ENCODE measurements around the gene PRDM16. TPM values are rescaled to one million over a fixed set of nuclear protein-coding genes. Genes with fewer than 3 reads are reported as not detected.

PRDM16 gene
- polyA plus RNA-seq, 1 donor from 2014 or later = 0.21 TPM

GRCh38 chr1:3261969-3262579 is 193.1 kb downstream of the PRDM16 start:
- H3F3A ChIP-seq (ENCODE audit: insufficient read depth, low read length, poor library complexity, severe bottlenecking) = no peaks in the 10 kb centered on the region
- H3K36me3 ChIP-seq (ENCODE audit: insufficient read depth, low read length) = no peaks in the 10 kb centered on the region

GRCh38 chr1:3262681-3263286 is 193.8 kb downstream of the PRDM16 start:
- H3K36me3 ChIP-seq (ENCODE audit: insufficient read depth, low read length) = no peaks in the 10 kb centered on the region

More at GRCh38 chr1:3261969-3262579, 193.1 kb downstream of the PRDM16 start:
- Histone ChIP-seq H4K20me1 (ENCODE audit: insufficient read depth) (no peaks in the 10 kb centered on the region), H3K4me2 (ENCODE audit: low read length) (no peak overlapping the region), H3K4me3 (ENCODE audit: low read length) (no peak overlapping the region), H3K9ac (ENCODE audit: low read length) (no peak overlapping the region), H3K27ac (ENCODE audit: low read length) (no peak overlapping the region), H3K27me3 (ENCODE audit: insufficient read depth, low read depth, low read length) (no peaks in the 10 kb centered on the region), H3K79me2 (replicated peaks; ENCODE audit: insufficient read depth, low read length) (peaks cover 20% of the 10 kb centered on the region), H2AFZ (ENCODE audit: low read depth, low read length) (no peak overlapping the region), H3K9me3 (ENCODE audit: low read length) (no peaks in the 10 kb centered on the region), H3K9me2 (ENCODE audit: insufficient read depth, low read length) (no peaks in the 10 kb centered on the region)
- TF ChIP-seq RAD21 (conservative IDR thresholded peaks at IDR 0.05) (no peak), EP300 (conservative IDR thresholded peaks at IDR 0.05; ENCODE audit: poor library complexity, severe bottlenecking) (no peak), TAF1 (IDR thresholded peaks at IDR 0.05; ENCODE audit: low read depth) (no peak), REST (IDR thresholded peaks at IDR 0.05; ENCODE audit: borderline replicate concordance) (no peak), EZH2 (IDR thresholded peaks at IDR 0.05; ENCODE audit: borderline replicate concordance, insufficient read depth, low read length, poor library complexity, severe bottlenecking) (no peak), CTCF (IDR thresholded peaks at IDR 0.05; ENCODE audit: poor library complexity, severe bottlenecking) (no peak), MXI1 (conservative IDR thresholded peaks at IDR 0.05; ENCODE audit: poor library complexity, severe bottlenecking) (no peak), SMC3 (conservative IDR thresholded peaks at IDR 0.05; ENCODE audit: poor library complexity) (no peak), POLR2AphosphoS5 (IDR thresholded peaks at IDR 0.05) (no peak)

More at GRCh38 chr1:3262681-3263286, 193.8 kb downstream of the PRDM16 start:
- no peak overlapping the region for H3K9ac ChIP-seq (ENCODE audit: low read length)
- no peak overlapping the region for H3K27ac ChIP-seq (ENCODE audit: low read length)
- H4K20me1 ChIP-seq (ENCODE audit: insufficient read depth) = no peaks in the 10 kb centered on the region
- no peaks in the 10 kb centered on the region for H3K9me2 ChIP-seq (ENCODE audit: insufficient read depth, low read length)
- H3F3A ChIP-seq (ENCODE audit: insufficient read depth, low read length, poor library complexity, severe bottlenecking) = no peaks in the 10 kb centered on the region
- no peak overlapping the region for H3K4me2 ChIP-seq (ENCODE audit: low read length)
- no peaks in the 10 kb centered on the region for H3K9me3 ChIP-seq (ENCODE audit: low read length)
- no peak overlapping the region for H3K4me3 ChIP-seq (ENCODE audit: low read length)
- TF ChIP-seq REST (IDR thresholded peaks at IDR 0.05; ENCODE audit: borderline replicate concordance) = no peak
- H3K27me3 ChIP-seq (ENCODE audit: insufficient read depth, low read depth, low read length) = no peaks in the 10 kb centered on the region
- H3K79me2 ChIP-seq (replicated peaks; ENCODE audit: insufficient read depth, low read length) = peaks cover 20% of the 10 kb centered on the region
- no peak overlapping the region for H2AFZ ChIP-seq (ENCODE audit: low read depth, low read length)

Measured in neural cell (in vitro differentiated cells).